T follicular helper cell (primary cell): Measurements from ENCODE around the gene UBE2K.
"Not testable (repeated sequence)": the region's sequence is repeated elsewhere in the genome, so short reads cannot be mapped to it uniquely, and the experiment has no call there.

Source experiments
- DNase-seq: peaks from one replicate; pipeline ENCODE4 v3.0.0-alpha.2; 2020; ENCODE audit warnings: low read depth

UBE2K gene

DNA sequence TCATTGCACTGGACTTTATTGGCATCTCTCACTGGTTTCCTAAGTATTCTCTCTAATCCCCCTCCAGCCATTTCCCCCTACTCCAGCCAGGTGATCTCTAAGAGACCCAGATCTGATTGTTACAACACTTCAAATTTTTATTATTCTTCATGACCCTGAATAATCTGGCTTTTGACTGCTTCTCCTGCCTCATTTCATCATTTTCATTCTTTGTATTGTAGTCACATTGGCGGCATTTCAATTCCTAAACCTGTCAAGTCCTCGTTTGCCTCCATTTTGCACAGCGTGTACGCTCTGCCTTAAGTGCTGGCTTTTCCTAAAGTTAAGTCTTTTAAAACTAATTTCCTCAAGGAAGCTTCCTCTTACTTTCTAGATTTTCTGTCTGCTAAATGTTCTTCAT is 31.6 kb downstream of the UBE2K start:
- no peak for DNase-seq

DNA sequence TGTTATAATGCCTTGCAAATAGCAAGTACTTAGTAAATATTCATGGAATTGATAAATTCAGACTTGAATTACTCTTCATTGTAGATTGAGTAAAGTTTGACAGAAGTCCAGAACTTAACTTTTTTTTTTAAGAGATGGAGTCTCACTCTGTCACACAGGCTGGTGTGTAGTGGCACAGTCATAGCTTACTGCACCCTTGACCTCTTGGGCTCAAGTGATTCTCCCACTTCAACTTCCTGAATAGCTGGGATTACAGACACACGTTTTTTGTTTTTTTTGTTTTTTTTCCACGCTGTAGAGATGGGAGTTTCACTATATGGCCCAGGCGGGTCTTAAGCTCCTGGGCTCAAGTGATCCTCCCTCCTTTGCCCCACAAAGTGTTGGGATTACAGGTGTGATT is 32.1 kb downstream of the UBE2K start:
- DNase-seq, result no peak

DNA sequence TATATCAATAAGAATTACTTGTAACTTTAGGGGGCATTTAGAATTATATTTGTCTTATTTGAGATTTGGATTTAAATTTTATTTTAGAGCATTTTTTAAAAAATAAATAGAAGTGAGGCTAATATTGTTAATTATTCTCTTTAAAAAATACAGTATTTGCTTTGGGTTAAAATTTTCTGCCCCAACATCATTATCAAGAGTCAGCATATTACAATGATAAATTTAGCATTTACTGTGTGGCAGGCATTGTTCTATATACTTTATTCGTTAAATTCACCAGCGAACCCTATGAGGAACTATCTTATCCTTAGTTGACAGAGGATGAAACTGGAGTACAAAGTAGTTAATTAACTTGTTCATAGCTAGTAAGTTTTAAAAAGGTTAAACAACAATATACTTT is 34.0 kb downstream of the UBE2K start:
- no peak for DNase-seq

DNA sequence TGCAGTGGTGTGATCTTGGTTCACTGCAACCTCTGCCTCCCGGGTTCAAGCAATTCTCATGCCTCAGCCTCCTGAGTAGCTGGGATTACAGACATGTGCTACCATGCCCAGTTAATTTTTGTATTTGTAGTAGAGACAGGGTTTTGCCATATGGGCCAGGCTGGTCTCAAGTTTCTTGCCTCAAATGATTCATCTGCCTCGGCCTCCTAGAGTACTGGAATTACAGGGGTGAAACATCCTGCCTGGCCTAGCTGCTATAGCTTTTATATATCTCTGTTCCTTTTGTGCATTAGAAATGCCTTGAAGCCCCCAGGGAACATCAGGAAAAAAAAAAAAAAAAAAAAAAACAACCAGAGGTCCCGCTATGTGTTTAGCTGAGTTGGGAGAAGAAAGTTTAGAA is 34.8 kb downstream of the UBE2K start:
- DNase-seq, result no peak

DNA sequence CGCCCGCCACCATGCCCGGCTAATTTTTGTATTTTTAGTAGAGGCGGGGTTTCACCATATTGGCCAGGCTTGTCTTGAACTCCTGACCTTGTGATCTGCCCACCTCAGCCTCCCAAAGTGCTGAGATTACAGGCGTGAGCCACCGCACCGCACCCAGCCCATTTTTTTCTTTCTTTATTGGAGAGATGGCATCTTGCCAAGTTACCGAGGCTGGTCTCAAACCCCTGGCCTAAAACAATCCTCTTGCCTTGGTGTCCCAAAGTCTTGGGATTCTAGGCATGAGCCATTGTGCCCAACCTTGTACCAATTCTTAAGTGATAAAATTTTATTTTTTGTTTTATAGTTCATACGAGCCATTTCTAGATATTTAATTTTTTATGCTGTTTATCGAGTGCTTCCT is 41.7 kb downstream of the UBE2K start:
- DNase-seq, result not testable (repeated sequence)

DNA sequence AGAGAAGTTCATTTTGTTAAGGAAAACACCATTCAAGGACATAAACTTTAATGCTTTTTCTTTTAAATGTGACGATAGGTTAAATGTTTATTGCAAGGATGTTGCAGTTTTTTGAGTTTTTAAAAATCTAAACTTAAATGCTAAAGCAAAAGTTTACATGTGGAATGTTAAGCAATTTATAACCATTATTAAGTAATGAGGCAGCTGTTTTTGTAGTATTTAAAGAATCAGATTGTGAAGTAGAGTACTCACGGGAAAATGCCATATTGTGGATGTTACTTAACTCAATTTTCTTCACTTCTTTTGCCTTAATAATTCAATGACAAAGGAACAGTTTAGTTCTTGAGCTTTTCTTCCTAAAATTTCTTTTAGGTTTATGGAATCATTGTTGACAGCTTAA is 43.5 kb downstream of the UBE2K start:
- DNase-seq, result no peak

DNA sequence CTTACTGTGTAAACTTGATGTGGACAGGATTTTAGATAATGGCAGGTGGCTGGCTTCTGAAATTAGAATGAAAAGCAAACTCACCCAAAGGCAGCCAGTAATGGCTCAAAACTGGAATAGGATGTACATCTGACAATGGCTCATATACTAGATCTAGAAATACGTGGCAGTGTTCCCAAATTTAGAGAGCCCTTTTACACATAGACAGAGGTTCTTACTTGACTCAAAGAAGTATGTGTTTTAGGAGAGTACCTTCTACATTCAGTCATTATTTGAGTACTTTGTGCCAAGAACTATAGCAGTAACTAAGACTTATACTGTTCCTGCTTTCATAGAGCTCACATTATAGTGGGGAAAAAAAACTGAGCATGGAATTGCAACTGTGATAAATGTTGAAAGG is 48.0 kb downstream of the UBE2K start:
- DNase-seq, result no peak

DNA sequence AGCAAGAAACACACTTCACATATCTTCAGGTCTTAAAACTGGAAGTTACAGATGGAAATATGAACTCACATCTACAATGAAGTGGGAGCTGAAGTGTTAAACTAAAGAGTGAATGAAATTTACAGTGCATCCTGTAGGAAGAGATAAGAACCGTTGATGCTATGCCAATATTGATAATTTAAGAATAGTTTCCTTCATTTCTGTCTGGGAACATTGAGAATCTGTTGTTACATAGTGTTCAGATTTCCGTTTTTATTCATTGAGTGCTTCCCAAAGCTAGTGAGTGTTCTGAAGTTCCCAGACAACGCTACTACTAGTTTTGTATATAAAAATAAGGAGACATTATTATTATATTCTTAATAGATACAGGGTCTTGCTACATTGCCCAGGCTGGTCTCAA is 52.3 kb downstream of the UBE2K start:
- no peak for DNase-seq

DNA sequence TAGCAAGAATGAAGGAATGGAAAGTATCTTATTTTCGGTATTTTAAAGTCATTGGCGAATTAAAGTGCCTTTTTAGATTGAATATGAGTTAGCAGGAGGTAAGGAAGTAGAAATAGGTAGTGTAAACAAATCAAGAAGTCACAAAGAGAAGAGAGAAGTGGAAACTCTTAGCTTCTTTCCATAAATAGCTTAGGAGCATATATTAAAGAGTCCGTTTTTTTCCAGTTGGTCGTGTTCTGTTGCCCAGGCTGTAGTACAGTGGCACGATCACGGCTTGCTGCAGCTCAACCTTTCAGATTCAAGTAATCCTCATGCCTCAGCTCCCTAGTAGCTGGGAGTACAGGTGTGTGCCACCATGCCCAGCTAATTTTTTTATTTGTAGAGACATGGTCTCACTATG is 56.4 kb downstream of the UBE2K start:
- no peak for DNase-seq

DNA sequence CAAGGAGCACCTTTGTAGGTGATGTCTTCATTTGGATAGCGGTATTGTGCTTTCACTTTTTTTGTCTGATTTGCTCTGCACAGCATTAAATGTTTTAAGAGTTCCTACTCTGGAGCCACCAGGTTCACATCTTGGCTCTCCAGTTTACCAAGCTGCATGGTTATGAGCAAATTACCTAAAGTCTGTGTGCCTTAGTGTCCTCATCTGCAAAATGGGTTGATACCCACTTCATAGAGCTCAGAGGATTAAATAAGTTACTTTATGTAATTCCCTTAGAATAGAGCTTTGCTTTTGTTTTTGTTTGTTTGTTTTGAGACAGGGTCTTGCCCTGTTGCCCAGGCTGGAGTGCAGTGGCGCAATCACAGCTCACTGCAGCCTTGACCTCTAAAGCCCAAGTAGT is 58.2 kb downstream of the UBE2K start:
- DNase-seq, result no peak

DNA sequence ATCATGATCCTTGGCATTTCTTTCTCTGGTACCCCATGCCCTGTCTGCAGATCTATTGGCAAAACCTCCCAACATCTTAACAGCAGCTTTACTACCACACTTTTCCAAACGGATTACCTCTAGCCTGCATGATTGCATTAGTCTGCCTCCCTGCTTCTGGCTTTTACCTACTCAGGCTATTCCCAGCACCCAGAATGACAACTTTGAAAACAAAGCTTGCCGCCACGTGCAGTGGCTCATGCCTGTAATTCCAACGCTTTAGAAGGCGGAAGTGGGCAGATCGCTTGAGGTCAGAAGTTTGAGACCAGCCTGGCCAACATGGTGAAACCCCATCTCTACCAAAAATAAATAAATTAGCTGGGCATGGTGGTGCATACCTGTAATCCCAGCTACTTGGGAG is 60.2 kb downstream of the UBE2K start:
- DNase-seq, result no peak

DNA sequence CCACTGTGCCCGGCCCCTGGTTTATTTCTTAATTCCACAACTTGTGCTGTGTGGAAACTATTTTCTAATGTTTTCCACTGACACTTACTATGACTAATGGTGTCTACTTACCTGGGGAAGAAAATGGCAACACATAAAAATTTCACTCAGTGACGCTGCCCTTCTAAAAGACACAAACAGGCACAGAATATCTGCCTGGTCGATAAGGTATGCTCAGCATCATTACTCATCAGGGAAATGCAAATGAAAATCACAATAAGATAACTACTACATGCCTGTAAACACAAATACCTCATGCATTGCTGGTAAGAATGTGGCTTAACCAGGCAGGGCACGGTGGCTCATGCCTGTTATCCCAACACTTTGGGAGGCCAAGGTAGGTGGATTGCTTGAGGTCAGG is 61.6 kb downstream of the UBE2K start:
- no peak for DNase-seq

DNA sequence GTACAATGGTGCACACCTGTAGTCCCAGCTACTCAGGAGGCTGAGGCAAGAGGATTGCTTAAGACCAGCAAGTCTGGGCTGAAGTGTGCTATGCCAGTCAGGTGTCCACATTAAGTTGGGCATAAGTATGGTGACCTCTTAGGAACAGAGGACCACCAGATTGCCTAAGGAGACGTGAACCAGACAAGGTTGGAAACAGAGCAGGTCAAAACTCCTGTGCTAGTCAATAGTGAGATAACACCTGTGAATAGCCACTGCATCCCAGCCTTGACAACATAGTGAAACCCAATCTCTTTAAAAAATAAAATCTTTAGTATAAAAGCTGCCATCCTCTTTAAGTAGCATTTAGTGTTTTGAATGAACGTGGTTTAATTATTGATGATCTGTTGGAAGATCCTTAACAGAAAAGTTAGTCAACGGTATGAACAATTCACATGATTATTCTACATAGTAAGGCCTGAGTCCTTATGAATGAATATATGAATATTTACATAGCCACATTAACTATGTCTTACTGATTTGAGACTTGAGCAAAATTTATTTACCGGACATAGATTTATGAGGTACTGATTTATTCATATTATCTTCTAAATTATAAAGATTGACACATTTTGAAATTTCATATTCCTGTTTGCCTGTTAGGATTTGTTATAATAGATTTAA is 63.2 kb downstream of the UBE2K start:
- no peak for DNase-seq

DNA sequence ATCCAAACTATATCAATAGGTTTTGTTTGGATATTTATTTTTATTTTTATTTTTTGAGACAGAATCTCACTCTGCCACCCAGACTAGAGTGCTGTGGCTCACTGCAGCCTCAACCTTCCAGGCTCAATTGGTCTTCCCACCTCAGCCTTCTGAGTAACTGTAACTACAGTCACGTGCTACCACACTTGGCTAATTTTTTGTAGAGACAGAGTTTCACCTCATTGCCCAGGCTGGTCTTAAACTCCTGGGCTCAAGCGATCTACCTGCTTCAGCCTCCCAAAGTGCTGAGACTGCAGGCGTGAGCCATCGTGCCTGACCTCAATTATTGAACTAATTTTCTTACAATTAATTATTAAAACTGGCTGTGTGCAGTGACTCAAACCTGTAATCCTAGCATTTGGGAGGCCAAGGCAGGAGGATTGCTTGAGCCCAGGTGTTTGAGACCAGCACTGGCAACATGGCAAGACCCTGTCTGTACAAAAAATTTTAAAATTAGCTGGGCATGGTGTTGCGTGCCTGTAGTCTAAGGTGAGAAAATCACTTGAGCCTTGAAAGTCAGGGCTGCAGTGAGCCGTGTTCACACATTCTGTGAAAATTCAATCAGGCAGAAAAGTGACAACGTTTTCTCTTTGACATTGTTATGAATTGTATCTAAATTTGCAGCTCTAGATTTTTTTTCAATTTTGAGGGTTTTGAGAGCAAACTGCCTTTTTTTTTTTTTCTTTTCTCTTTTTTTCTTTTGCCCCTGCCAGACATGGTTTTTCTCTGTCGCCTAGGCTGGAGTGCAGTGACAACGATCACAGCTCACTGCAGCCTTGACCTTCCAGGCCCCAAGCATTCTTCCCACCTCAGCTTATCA is 66.0 kb downstream of the UBE2K start:
- DNase-seq, result no peak

DNA sequence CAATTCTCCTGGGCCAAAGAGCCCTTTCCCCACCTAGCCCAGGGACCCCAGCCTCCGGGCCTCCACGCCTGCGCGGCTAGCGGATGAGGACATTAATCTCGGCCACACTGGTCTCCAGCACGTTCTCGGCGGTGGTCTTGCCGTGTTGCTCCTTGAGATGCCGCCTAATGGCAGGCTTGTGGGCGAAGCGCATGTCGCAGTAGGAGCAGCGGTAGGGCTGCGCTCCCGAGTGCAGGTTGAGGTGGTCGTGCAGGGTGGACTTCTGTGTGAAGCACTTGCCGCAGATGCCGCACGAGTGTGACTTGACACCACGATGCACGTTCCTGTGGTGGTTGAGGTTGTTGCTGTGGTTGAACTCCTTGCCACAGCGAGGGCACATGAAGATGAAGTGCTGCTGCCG is 72.1 kb downstream of the UBE2K start:
- DNase-seq, result no peak

DNA sequence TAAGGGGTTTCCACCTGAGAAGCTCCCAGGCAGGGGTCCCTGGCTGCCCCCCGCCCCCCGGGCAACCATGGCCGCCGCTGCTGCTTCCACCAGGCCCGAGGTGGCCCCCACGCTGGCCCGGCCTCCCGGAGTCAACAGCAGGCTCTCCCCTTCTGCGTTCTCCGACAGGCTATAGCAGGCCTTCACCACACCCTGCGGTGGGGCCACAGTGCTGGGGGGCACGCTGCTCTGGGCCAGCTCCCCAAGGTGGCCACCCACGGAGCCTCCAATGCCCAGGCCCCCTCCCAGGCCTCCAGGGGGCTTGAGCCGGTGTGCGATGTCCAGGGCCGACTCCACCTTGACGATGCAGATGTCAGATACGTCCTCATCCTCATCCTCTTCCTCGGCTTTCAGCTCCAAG is 72.5 kb downstream of the UBE2K start:
- no peak for DNase-seq

DNA sequence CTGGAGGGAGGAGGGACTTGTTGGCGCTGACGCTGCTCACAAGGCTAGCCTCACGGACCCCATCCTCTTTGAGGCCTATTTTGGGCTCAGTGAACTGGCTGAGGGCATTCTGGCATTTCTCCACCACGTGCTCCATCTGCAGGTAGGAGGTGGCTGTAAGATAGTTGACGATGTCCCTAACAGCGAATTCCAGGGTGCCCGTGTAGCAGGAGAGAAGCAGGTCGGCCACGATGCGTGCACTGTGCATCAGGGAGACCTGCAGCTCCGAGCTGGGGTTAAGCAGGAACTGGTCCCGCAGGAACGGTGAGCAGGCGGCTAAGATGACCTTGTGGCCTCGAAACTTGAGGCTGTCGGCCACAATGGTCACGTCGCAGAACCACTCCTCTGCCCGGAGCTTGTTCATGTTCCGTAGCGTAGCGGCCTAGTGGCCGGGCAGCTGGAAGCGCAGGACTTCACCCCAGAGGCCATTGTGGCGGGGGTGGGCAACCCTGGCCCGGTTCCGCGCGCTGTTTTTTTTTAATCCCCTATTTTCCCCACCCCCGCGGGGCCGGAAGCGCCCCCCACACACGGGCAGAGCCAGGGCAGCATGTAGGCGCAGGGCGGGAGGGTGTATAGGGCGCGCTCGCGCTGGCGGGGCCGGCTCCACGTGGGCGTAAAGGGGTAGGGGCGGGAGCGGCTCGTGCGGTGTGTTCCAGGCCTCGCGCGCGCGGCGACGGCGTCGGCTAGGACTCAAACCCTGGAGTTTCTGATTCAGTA is 73.2 kb downstream of the UBE2K start:
- DNase-seq, result no peak

DNA sequence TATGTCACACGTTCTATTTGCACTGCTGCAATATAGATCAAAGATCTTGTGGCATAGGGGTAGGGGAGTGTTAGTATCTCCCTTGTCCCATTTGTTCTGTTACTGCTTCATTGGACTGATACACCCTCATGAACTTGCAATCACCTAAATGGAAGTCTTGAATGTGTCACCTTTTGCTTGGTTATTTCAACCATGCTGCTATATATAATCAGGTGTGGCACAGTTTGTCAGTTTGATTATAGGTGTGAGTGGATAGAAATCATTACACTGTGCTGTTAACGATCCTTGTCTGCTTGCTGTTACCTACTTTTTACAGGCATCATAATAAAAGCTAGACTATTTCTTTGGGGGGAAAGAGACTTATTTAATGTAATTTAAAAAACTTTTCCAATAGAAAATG is 84.1 kb downstream of the UBE2K start:
- not testable (repeated sequence) for DNase-seq

DNA sequence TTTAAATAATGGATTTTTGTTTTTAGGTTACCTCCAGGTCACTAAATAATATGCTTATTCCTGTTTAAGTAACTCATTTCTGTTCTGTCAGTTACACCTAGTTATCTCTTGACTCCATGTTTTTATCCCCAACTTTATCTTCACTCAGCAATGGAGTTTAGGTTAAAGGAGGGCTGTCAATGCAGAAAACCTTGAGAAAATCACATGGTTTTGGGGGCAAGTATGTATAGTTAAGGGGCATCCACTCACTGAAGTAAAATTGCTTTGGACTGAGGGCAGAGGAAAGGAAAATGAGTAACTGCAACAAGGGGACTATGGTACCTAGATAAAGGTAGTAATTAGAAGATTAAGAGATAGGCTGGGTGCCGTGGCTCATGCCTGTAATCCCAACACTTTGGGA is 87.1 kb downstream of the UBE2K start:
- no peak for DNase-seq

DNA sequence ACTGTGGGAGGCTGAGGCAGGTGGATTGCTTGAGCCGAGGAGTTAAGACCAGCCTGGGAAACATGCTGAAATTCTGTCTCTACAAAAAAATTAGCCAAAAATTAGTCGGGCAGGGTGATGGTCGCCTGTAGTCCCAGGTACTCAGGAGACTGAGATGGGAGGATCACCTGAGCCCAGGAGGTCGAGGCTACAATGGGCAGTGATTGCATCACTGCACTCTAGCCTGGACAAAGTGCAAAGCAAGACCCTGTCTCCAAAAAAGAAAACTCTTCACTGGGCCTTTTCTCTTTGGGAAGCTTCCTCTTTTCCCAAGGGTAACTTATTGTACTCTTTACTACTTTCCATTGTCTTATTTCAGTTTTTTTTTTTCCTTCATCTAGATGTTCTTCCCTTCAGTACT is 88.9 kb downstream of the UBE2K start:
- DNase-seq, result no peak

DNA sequence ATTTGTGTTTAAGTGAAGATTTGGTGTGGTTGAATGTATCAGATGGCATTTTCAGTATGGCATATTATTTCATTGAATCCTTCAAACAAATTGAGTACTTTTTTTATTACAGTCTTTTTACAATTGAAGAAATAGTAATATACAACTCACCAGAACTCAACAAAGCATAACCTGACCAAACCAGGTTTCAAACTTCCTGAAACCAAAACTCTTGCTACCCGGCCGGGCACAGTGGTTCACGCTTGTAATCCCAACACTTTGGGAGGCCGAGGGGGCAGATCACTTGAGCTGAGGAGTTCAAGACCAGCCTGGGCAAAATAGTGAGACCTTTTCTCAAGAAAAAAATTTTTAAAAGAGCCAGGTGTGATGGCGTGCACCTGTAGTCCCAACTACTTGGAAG is 94.2 kb downstream of the UBE2K start:
- DNase-seq, result no peak

DNA sequence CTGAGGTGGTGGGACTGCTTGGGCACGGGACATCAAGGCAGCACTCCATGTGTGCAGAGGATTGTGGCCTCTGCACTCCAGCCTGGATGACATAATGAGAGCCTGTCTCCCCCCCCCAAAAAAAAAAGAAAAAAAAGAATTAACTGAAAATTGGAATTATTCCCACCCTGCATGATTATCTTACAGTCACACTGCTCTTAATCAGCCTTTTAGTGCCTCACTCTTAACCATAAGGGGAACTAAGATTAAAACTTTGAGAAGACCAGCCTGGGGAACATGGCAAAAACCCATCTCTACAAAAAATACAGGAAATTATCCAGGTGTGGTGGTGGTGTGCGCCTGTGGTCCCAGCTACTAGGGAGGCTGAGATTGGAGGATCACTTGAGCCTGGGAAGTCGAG is 94.6 kb downstream of the UBE2K start:
- no peak for DNase-seq

DNA sequence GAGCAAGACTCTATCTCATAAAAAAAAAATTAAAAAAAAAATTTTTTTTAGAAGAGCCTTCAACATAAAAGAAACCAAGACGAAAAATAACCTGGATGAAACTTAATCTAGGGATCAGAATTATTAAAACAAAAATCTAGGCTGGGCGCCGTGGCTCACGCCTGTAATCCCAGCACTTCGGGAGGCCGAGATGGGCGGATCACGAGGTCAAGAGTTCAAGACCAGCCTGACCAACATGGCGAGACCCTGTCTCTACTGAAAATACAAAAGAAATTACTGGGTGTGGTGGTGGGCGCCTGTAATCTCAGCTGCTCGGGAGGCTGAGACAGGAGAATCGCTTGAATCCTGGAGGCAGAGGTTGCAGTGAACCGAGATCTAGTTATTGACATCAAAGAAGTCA is 95.0 kb downstream of the UBE2K start:
- not testable (repeated sequence) for DNase-seq
